NOMO-1 (cell line): ENCODE results near the gene STON2.
"Not testable (repeated sequence)": the region's sequence is repeated elsewhere in the genome, so short reads cannot be mapped to it uniquely, and the experiment has no call there.

Experiments used
- DNase-seq, 2 experiments: peaks; one replicate each; lab custom pipeline; 2025; ENCODE audit not compliant: unreplicated experiment in 2 of 2; lab: John Stamatoyannopoulos, UW

Gene STON2, protein sequence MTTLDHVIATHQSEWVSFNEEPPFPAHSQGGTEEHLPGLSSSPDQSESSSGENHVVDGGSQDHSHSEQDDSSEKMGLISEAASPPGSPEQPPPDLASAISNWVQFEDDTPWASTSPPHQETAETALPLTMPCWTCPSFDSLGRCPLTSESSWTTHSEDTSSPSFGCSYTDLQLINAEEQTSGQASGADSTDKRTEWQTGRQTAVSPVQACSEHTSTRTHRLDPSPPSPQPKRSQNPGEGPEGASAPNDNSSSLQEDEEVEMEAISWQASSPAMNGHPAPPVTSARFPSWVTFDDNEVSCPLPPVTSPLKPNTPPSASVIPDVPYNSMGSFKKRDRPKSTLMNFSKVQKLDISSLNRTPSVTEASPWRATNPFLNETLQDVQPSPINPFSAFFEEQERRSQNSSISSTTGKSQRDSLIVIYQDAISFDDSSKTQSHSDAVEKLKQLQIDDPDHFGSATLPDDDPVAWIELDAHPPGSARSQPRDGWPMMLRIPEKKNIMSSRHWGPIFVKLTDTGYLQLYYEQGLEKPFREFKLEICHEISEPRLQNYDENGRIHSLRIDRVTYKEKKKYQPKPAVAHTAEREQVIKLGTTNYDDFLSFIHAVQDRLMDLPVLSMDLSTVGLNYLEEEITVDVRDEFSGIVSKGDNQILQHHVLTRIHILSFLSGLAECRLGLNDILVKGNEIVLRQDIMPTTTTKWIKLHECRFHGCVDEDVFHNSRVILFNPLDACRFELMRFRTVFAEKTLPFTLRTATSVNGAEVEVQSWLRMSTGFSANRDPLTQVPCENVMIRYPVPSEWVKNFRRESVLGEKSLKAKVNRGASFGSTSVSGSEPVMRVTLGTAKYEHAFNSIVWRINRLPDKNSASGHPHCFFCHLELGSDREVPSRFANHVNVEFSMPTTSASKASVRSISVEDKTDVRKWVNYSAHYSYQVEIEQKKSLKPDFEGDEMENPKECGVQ

GRCh38 chr14:81400202-81400678 is at the start of gene STON2:
STON2 (minus strand) TSS chr14:81400324; CDS start chr14:81398382, 1,942 bp downstream.
- peak; percentile 23 to 40 for DNase-seq

GRCh38 chr14:81449576-81449975 is 49.5 kb upstream of the STON2 start:
- DNase-seq: no peak

DNA sequence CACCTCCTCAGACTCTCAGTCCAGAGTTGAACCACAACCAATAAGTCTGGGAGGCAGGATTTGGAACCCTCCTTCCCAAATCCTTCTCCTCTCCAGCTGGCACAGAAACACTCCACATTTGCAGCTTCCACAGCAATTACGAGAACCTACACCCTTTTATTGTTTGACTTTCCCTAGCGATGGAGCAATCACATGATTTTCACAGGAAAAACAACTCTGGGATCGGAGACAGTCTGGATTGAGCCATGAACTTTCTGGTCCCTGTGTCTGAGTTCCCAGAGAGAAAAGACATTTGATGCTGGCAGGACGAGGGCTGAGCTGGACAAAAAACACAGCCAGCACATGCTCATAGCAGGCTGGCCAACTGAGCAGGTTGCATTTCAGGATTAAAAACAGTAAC is 49.0 kb upstream of the STON2 start:
- no peak for DNase-seq

GRCh38 chr14:81447021-81447764 is 47.1 kb upstream of the STON2 start:
- no peak for DNase-seq

DNA sequence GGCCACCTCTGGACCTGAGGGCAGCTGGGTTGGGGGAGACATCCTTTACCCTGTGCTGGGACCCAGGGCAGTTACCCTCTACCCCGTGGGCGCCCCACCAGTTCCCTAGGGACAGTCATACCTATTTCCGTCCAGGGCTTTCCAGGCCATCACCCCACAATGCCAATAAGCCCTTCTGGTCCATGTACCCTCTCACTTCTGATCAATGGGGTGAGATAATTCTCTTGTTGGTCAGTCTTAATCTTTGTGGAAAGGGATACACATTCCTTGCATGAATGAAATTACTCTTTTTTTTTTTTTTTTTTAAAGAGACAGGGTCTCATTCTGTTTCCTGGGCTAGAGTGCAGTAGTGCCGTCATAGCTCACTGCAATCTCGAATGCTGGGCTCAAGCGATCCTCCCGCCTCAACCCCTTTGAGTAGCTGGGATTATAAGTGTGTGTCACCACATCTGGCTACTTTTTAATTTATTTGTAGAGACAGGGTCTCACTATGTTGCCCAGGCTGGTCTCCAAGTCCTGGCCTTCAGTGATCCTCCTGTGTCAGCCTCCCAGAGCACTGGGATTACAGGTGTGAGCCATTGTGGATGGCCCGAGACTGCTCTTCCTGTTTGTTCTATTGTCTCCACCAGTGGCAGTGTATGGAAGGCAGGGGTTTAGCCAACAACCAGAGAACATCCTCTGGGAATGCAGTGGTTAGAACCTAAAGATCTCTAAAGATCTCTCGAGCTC is 46.3 kb upstream of the STON2 start:
- DNase-seq: no peak

DNA sequence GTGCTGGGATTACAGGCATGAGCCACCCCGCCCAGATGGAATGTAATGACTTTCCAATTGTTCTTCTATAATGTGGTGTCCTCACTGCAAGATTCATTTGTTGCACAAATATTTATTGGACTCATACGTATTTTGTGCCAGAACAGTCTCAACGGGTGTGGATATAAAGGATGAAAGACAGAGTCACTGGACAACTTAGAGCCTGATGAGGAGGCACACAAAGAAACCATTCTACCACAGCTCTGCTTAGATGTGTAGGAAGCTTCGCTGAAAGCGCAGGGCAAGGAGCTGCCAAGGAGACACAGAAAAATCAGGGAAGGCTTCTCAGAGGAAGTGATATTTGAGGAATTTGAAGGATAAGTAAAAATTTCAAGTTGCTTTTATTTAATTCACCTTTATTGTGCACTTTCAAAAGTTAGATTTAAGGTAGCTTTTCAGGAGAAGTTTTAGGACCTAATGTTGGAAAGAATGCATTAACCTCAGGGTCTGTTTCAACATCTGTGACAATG is 41.6 kb upstream of the STON2 start:
- no peak for DNase-seq

DNA sequence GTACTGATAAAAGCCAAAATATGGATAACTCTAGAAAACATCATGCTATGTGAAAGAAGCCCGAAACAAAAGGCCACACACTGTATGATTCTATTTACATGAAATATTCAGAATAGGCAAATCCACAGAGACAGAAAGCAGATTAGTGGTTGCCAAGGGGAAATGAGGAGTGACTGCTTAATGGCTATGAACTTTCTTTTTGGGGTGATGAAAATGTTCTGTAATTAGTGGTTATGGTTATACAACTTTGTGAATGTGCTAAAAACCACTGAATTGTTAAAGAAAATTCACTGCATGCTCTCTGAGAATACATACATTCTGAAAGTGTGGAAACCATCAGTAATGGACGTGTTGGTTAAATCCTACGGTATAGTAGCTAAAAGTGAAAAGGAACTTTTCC is 39.9 kb upstream of the STON2 start:
- DNase-seq: peak; percentile 34 to 71

DNA sequence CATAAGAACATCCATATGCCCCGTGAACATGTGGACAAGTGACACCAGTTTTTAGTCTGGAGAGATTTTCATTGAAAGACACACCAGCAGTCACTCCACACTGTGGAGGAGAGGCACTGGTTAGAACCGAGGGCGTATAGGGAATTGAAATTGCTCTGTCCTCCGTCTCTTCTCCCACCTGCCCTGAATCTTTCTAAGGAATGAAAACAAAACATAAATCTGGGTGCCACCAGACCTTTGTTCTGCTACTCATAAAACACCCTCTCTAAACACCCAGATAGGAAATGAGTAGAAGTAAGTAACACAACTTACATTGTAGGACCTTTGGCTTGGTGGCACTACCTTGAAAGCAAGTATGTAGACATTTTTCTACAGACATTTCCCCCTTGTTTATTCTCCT is 37.1 kb upstream of the STON2 start:
- DNase-seq: no peak

DNA sequence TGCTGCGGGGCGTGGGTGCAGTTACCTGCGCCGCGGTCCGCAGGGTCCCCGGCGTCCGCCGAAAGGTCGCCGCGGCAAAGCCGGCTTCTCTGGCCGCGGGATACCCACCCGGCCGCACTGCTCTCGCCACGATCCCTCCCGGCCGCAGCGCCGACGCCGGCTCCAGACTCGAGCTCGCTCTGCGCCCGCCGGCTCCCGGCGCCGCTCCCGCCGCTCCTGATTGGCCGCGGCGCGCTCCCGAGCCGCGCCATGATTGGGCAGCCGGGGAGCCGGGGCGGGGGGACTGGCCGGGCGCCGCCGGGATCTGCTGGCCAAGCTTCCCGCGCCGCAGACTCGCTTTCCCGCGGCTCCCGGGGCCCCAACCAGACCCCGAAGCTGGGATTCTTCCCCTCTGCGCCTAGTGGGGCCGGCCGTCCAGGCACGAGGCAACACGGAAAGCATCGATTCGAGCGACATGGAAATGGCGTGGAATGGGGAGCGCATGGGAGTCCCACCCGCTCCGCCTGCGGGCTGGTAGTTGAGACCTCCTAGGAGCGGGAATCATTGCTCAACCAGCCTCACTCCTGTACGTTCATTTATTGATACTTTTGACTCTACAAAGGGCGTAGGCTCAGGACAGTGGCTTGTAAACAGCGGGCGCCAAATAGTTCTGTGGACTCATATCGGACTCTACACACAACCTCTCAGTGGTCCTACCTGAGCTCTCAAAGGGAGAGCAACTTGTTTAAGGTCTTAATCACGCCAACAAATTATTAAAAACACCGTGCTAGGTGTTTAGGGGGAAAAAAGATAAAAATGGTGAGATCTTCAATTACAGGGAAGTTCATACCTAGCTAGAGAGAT is 36.4 kb upstream of the STON2 start:
- peak in 1 of 2 experiments; percentile 44 for DNase-seq

DNA sequence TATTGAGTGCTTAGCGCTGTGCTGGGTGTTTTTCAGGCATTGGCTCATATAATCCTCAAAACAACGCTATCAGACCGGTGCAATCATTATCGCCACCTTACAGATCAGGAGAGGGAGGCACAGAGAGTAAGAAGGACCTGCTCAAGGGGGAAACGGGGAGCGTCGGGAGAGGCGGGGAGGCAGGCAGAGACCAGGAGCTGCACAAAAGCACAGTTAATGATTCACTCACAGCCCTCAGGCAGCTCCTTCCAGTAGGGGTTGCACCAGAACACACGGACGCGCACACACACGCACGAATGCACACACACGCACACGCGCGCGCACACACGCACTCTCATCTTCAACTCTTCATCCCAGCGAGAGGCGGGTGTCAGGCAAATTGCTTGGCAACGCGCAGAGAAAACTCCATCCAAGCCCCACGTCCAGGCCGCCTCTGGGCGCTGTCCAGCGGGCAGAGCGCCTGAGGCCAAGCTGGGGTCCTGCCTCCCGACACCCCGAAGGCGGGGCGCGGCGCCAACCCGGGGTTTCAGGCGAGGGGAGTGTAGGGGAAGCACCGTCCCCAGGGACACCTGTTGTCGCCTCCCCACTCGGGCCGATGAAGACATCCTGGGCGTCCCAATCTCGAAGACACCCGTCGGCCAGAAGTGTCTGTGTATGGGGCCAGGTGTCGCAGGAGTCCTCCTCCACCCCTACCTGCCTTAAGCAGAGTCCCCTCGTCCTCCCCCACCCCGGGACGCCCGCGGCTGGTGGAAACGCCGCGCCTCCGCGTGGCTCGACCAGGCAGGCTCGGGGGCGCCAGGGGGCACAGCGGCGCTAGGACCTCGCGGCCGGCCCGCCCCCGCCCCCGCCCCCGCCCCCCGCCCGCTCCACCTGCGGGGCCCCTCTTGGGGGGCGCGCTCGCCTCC is 35.5 kb upstream of the STON2 start:
- DNase-seq: peak in 1 of 2 experiments; percentile 9

GRCh38 chr14:81435048-81435390 is 34.9 kb upstream of the STON2 start:
- no peak for DNase-seq

DNA sequence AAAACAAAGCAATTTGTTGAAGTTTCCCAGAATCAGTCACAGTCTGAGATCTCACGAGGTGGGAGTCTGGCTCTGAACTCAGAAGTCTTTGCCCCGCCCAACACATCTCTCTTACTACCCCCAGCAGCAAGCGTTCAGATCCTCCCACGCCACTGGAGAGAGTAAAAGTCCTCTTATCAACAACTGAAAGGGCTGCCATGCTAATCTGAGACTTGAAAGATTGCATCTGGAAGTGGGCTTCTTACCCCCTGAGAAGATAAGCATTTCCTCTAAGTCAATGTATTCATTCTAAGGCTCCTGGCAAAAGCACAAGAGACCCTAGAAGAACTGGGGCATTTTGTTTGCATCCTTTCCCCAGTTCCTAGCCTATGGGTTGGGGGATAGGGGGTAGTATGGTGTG is 34.1 kb upstream of the STON2 start:
- DNase-seq: no peak

GRCh38 chr14:81433378-81433777 is 33.3 kb upstream of the STON2 start:
- no peak for DNase-seq

GRCh38 chr14:81432219-81432661 is 32.1 kb upstream of the STON2 start:
- DNase-seq: no peak

DNA sequence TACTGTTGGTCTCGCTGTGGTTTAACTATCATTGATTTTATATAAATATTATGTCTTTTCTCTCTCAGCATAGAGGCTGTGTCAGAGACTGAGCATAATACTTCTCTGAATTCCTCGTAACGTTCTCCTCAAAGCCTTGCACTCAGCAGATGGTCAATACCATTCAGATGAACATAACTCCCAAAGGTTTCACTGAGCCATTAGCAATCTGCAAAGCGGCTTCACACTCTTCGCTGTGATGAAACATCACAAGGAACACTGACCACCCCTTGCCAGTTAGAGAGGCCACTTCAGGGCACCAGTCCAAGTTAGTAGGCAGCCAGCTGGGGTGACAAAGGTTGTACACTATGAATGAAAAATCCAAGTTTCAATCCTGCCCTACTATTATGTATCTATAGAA is 30.1 kb upstream of the STON2 start:
- DNase-seq: no peak

GRCh38 chr14:81429749-81430148 is 29.6 kb upstream of the STON2 start:
- DNase-seq: not testable (repeated sequence)

DNA sequence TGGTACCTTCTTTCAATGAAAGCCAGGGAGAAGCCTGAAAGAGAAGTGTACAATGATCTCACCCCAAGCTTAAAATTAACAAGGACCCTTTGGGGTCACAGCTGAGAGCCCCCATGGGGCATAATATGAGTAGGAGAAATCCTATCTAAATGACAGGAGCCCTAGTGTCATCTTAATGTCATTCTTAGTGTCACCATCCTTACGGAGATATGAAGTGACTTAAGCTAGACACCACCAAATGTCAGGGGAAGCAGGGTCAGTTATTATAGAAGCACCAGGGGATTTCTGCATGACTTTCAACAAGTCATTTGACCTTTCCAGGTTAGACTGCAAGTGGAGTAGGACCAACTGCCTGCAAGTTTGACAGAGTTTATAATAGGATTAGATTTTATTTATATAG is 28.9 kb upstream of the STON2 start:
- no peak for DNase-seq
